HepG2 (cell line): ENCODE data around the gene FLAD1. TPM values are rescaled to one million over a fixed set of nuclear protein-coding genes. Genes with fewer than 3 reads are reported as not detected.
A peak's percentile ranks its signal among the peaks of the same experiment; 100 is the strongest.

ENCODE experiments used
- ATAD3A ChIP-seq: sonication (generic); formaldehyde crosslinking; IDR thresholded peaks from 2 replicates; pipeline ENCODE4 v1.4.0; 2020; ENCODE audit warnings: missing genetic modification reagents
- DNMT1 ChIP-seq: sonication (generic); formaldehyde crosslinking; IDR thresholded peaks from 2 replicates; pipeline ENCODE4 v1.5.1; 2020; ENCODE audit warnings: mild to moderate bottlenecking, missing genetic modification reagents
- FOXA1 ChIP-seq, 2 experiments: fragments of 450-650 bp in 1 of 2; sonication (generic) in 1 of 2; formaldehyde crosslinking in 1 of 2; IDR thresholded peaks; 2 replicates each; pipeline versions ENCODE4 v1.4.0 to v1.6.1; 2016 to 2020; ENCODE audit warnings: missing genetic modification reagents in 1 of 2
- FOXP4 ChIP-seq: sonication (generic); formaldehyde crosslinking; IDR thresholded peaks from 2 replicates; pipeline ENCODE4 v1.4.0; 2020; ENCODE audit warnings: missing genetic modification reagents
- HIVEP1 ChIP-seq: sonication (generic); formaldehyde crosslinking; IDR thresholded peaks from 2 replicates; pipeline ENCODE4 v1.4.0; 2020; ENCODE audit warnings: mild to moderate bottlenecking, missing genetic modification reagents
- KAT8 ChIP-seq: IDR thresholded peaks from 2 replicates; pipeline ENCODE4 v1.6.1; 2016; ENCODE audit warnings: missing genetic modification reagents, missing compliant biosample characterization
- KDM2A ChIP-seq: sonication (generic); formaldehyde crosslinking; IDR thresholded peaks from 2 replicates; pipeline ENCODE4 v1.4.0; 2020; ENCODE audit warnings: low read depth, missing genetic modification reagents, borderline replicate concordance
- PBX2 ChIP-seq: IDR thresholded peaks from 2 replicates; pipeline ENCODE4 v1.6.1; 2016; ENCODE audit warnings: control low read depth
- TFDP2 ChIP-seq: sonication (generic); formaldehyde crosslinking; IDR thresholded peaks from 2 replicates; pipeline ENCODE4 v1.4.0; 2020; ENCODE audit warnings: missing genetic modification reagents
- TFE3 ChIP-seq: IDR thresholded peaks from 2 replicates; pipeline ENCODE4 v1.6.1; 2016
- THAP9 ChIP-seq: sonication (generic); formaldehyde crosslinking; IDR thresholded peaks from 2 replicates; pipeline ENCODE4; 2020; ENCODE audit warnings: missing genetic modification reagents, mild to moderate bottlenecking, borderline replicate concordance
- ZBTB43 ChIP-seq: sonication (generic); formaldehyde crosslinking; conservative IDR thresholded peaks from 2 replicates; pipeline ENCODE4 v1.4.0; 2020; ENCODE audit warnings: missing genetic modification reagents
- ZC3H13 ChIP-seq: sonication (generic); formaldehyde crosslinking; IDR thresholded peaks from 2 replicates; pipeline ENCODE4 v1.8.1; 2023; ENCODE audit warnings: mild to moderate bottlenecking, missing genetic modification reagents, moderate library complexity
- ZFP36 ChIP-seq: fragments of 150-350 bp; IDR thresholded peaks from 2 replicates; pipeline ENCODE4 v1.6.1; 2018; ENCODE audit warnings: borderline replicate concordance, low read length, low read depth; ENCODE audit not compliant: partially characterized antibody
- ZNF12 ChIP-seq: sonication (generic); formaldehyde crosslinking; IDR thresholded peaks from 2 replicates; pipeline ENCODE4 v1.5.0; 2020; ENCODE audit warnings: missing genetic modification reagents
- ZNF567 ChIP-seq: sonication (generic); formaldehyde crosslinking; IDR thresholded peaks from 2 replicates; pipeline ENCODE4 v1.8.1; 2023; ENCODE audit warnings: mild to moderate bottlenecking, missing genetic modification reagents, borderline replicate concordance
- ZNF670 ChIP-seq: sonication (generic); formaldehyde crosslinking; IDR thresholded peaks from 2 replicates; pipeline ENCODE4 v1.8.0; 2022; ENCODE audit warnings: mild to moderate bottlenecking, missing genetic modification reagents, borderline replicate concordance
- ZNF768 ChIP-seq: sonication (generic); formaldehyde crosslinking; IDR thresholded peaks from 2 replicates; pipeline ENCODE4 v1.4.0; 2020; ENCODE audit warnings: missing genetic modification reagents
- polyA plus RNA-seq, 8 experiments: library from polyadenylated mRNA; depleted of rRNA in 3 of 8; stranded (reverse) in 7 of 8; unstranded in 1 of 8; fragments of >200 nt; fragmentation: Illumina TruSeq in 4 of 8; extraction: Trizol in 4 of 8; gene quantifications; 2 replicates each; pipeline versions ENCODE4 v1.2.1 to v1.2.3, GENCODE V29; 2011 to 2016; ENCODE audit warnings: low read depth in 4 of 8, missing spikeins in 1 of 8, mixed read lengths in 1 of 8; ENCODE audit not compliant: insufficient read depth in 1 of 8
- total RNA-seq, 5 experiments: library from RNA; depleted of rRNA; stranded (reverse); fragments of >200 nt; fragmentation: Illumina TruSeq; extraction: Trizol; gene quantifications; 2 replicates each; pipeline ENCODE4 v1.2.3, GENCODE V29; 2016; ENCODE audit warnings: low read depth in 1 of 5

FLAD1 gene
- total and polyA plus RNA-seq, 2 of the 13 experiments (the other 11 are each of a cell fraction or from before 2014, with no cell fraction given), result 25.9 to 32.8 TPM

- TF ChIP-seq ZBTB43 (CRISPR knock-in tag) (peak; percentile 96), DNMT1 (peak; percentile 93; the same call in 1 of the 2 replicates), ZNF567 (CRISPR knock-in tag) (peak; percentile 39; the same call in 1 of the 2 replicates), TFDP2 (CRISPR knock-in tag) (peak; percentile 99), ZNF670 (CRISPR knock-in tag) (peak; percentile 71; the same call in 1 of the 2 replicates), FOXP4 (CRISPR knock-in tag) (peak; percentile 78), THAP9 (peak; percentile 92; the same call in 1 of the 2 replicates), ZFP36 (no peak), KDM2A (peak; percentile 89), FOXA1 (IDR thresholded peaks at IDR 0.05) (no peak), FOXA1 (CRISPR knock-in tag; IDR thresholded peaks at IDR 0.05) (0 out of 2 replicates have a peak, but pooled peaks have one; percentile 9), PBX2 (CRISPR knock-in tag) (no peak; the same call in 1 of the 2 replicates), KAT8 (CRISPR knock-in tag) (peak; percentile 93), HIVEP1 (peak; percentile 98), ATAD3A (peak; percentile 54; the same call in 1 of the 2 replicates), ZNF768 (CRISPR knock-in tag) (peak; percentile 84), ZNF12 (CRISPR knock-in tag) (peak; percentile 83; the same call in 1 of the 2 replicates), TFE3 (peak; percentile 97), ZC3H13 (peak; percentile 99)
These were observed 46.5 kb upstream of the FLAD1 start, which contains the start of gene PMVK (continued) for GRCh38 chr1:154936555-154937084.
